HEK293 (cell line): ENCODE measurements around the gene SLC9A5.
A peak's percentile ranks its signal among the peaks of the same experiment; 100 is the strongest.

Experiments used
- CTCF ChIA-PET: fragments of 350-600 bp; formaldehyde crosslinking; extraction: SDS; loops from one replicate; lab custom pipeline; 2021; ENCODE audit warnings: antibody characterized with exemption; lab: Yijun Ruan, JAX
- POLR2A ChIA-PET: fragments of 300-600 bp; formaldehyde crosslinking; extraction: SDS; loops from one replicate; lab custom pipeline; 2020; ENCODE audit warnings: antibody characterized with exemption, inconsistent platforms; lab: Yijun Ruan, JAX
- H3K27ac ChIP-seq: fragments of 200-500 bp; sonication (Bioruptor generic); 2 replicates; pipeline ENCODE4 v1.5.1; 2014; ENCODE audit warnings: low read depth, low read length, control low read depth, inconsistent platforms; ENCODE audit errors: extremely low read depth
- H3K36me3 ChIP-seq, 2 experiments: fragments of 200-500 bp in 1 of 2; sonication (Bioruptor generic) in 1 of 2; 1 replicate in 1 of 2; 2 replicates in 1 of 2; pipeline ENCODE4 v1.5.1; 2014 to 2017; ENCODE audit warnings: inconsistent platforms in 2 of 2, low read length in 2 of 2; ENCODE audit not compliant: control insufficient read depth in 2 of 2, insufficient read depth in 1 of 2
- H3K4me1 ChIP-seq: fragments of 200-500 bp; sonication (Bioruptor generic); 2 replicates; pipeline ENCODE4 v1.5.1; 2014; ENCODE audit warnings: mild to moderate bottlenecking, low read length, inconsistent platforms; ENCODE audit not compliant: control insufficient read depth, insufficient read depth
- H3K4me3 ChIP-seq: 2 replicates; pipeline ENCODE4 v1.5.1; 2011; ENCODE audit warnings: low read depth, mild to moderate bottlenecking, control low read depth, low read length, moderate library complexity
- H3K9me3 ChIP-seq: fragments of 200-500 bp; sonication (Bioruptor generic); 2 replicates; pipeline ENCODE4 v1.5.1; 2014; ENCODE audit warnings: low read depth, low read length, inconsistent platforms; ENCODE audit not compliant: control insufficient read depth, insufficient read depth
- GLIS1 ChIP-seq: fragments of 450-650 bp; formaldehyde crosslinking; IDR thresholded peaks from 2 replicates; pipeline ENCODE4 v1.5.1; 2016; ENCODE audit warnings: missing biosample characterization, missing genetic modification characterization
- KLF1 ChIP-seq: fragments of 450-650 bp; formaldehyde crosslinking; IDR thresholded peaks from 2 replicates; pipeline ENCODE4 v1.5.1; 2016; ENCODE audit warnings: missing biosample characterization, missing genetic modification characterization
- KLF10 ChIP-seq: fragments of 450-650 bp; IDR thresholded peaks from 2 replicates; pipeline ENCODE4 v1.5.1; 2018; ENCODE audit warnings: missing biosample characterization, mild to moderate bottlenecking, missing genetic modification characterization
- PATZ1 ChIP-seq: fragments of 450-650 bp; formaldehyde crosslinking; IDR thresholded peaks from 2 replicates; pipeline ENCODE4 v1.5.1; 2016; ENCODE audit warnings: missing biosample characterization, missing genetic modification characterization
- PRDM10 ChIP-seq: fragments of 450-650 bp; formaldehyde crosslinking; IDR thresholded peaks from 2 replicates; pipeline ENCODE4 v1.5.1; 2016; ENCODE audit warnings: missing biosample characterization, missing genetic modification characterization
- SP2 ChIP-seq: fragments of 450-650 bp; formaldehyde crosslinking; IDR thresholded peaks from 2 replicates; pipeline ENCODE4 v1.5.1; 2016; ENCODE audit warnings: missing biosample characterization, missing genetic modification characterization
- TCF7L2 ChIP-seq: IDR thresholded peaks from 2 replicates; pipeline ENCODE4 v1.6.1; 2011; ENCODE audit warnings: low read depth, mild to moderate bottlenecking, inconsistent platforms, low read length, moderate library complexity, borderline replicate concordance
- ZBTB49 ChIP-seq: fragments of 450-650 bp; formaldehyde crosslinking; IDR thresholded peaks from 2 replicates; pipeline ENCODE4 v1.5.1; 2016; ENCODE audit warnings: missing biosample characterization, missing genetic modification characterization, low read depth
- ZFHX2 ChIP-seq: fragments of 450-650 bp; formaldehyde crosslinking; conservative IDR thresholded peaks from 2 replicates; pipeline ENCODE4 v1.5.1; 2016; ENCODE audit warnings: missing biosample characterization, missing genetic modification characterization
- ZIC2 ChIP-seq: fragments of 450-650 bp; formaldehyde crosslinking; IDR thresholded peaks from 2 replicates; pipeline ENCODE4 v1.5.1; 2016; ENCODE audit warnings: missing biosample characterization, missing genetic modification characterization
- ZNF132 ChIP-seq: fragments of 450-650 bp; formaldehyde crosslinking; IDR thresholded peaks from 2 replicates; pipeline ENCODE4 v1.5.1; 2017; ENCODE audit warnings: missing biosample characterization, missing genetic modification characterization, borderline replicate concordance
- ZNF138 ChIP-seq: fragments of 450-650 bp; formaldehyde crosslinking; IDR thresholded peaks from 2 replicates; pipeline ENCODE4 v1.5.1; 2016; ENCODE audit warnings: missing biosample characterization, missing genetic modification characterization, borderline replicate concordance
- ZNF223 ChIP-seq: fragments of 450-650 bp; formaldehyde crosslinking; IDR thresholded peaks from 2 replicates; pipeline ENCODE4 v1.5.1; 2016; ENCODE audit warnings: missing biosample characterization, missing genetic modification characterization
- ZNF26 ChIP-seq: fragments of 450-650 bp; formaldehyde crosslinking; IDR thresholded peaks from 2 replicates; pipeline ENCODE4 v1.5.1; 2016; ENCODE audit warnings: missing biosample characterization, missing genetic modification characterization
- ZNF335 ChIP-seq: fragments of 450-650 bp; formaldehyde crosslinking; conservative IDR thresholded peaks from 2 replicates; pipeline ENCODE4 v1.5.1; 2016; ENCODE audit warnings: missing biosample characterization, missing genetic modification characterization
- ZNF398 ChIP-seq: fragments of 450-650 bp; formaldehyde crosslinking; IDR thresholded peaks from 2 replicates; pipeline ENCODE4 v1.5.1; 2017; ENCODE audit warnings: missing biosample characterization, missing genetic modification characterization
- ZNF639 ChIP-seq: fragments of 450-650 bp; formaldehyde crosslinking; IDR thresholded peaks from 2 replicates; pipeline ENCODE4 v1.5.1; 2016; ENCODE audit warnings: missing biosample characterization, missing genetic modification characterization
- ZNF660 ChIP-seq: fragments of 450-650 bp; IDR thresholded peaks from 2 replicates; pipeline ENCODE4 v1.5.1; 2018; ENCODE audit warnings: missing biosample characterization, mild to moderate bottlenecking, missing genetic modification characterization
- ZNF707 ChIP-seq: fragments of 450-650 bp; formaldehyde crosslinking; IDR thresholded peaks from 2 replicates; pipeline ENCODE4 v1.5.1; 2016; ENCODE audit warnings: missing biosample characterization, missing genetic modification characterization
- ZNF76 ChIP-seq: fragments of 450-650 bp; formaldehyde crosslinking; IDR thresholded peaks from 2 replicates; pipeline ENCODE4; 2016; ENCODE audit warnings: low read depth, missing biosample characterization, missing genetic modification characterization, borderline replicate concordance
- ZNF785 ChIP-seq: fragments of 450-650 bp; formaldehyde crosslinking; IDR thresholded peaks from 2 replicates; pipeline ENCODE4 v1.5.1; 2016; ENCODE audit warnings: missing biosample characterization, missing genetic modification characterization

Gene SLC9A5

GRCh38 chr16:67277294-67277998 is 28.7 kb downstream of the SLC9A5 start (continued):
- TF ChIP-seq ZNF132, result no peak
- TF ChIP-seq ZNF660 (tag by site-specific recombination), result peak; percentile 81
- no peak for TF ChIP-seq KLF10 (tag by site-specific recombination)
- no peak for TF ChIP-seq PATZ1 (tag by site-specific recombination)
- TF ChIP-seq PRDM10 (tag by site-specific recombination), result peak; percentile 59

- CTCF ChIA-PET, result interaction anchor here (0.6 to 3.8 kb wide), 9 partner anchors 10 to 121 kb away, joined by 3 to 14 read pairs (median 3); partner anchors contain the start of gene HSF4
- peak overlapping the region; percentile 50; the same call in 1 of the 2 replicates for H3K27ac ChIP-seq
- POLR2A ChIA-PET, result interaction anchor here (0.5 to 1.2 kb wide), 4 partner anchors 10 to 153 kb away, joined by 3 to 6 read pairs (median 3); partner anchors contain the start of gene HSD11B2
- TF ChIP-seq ZNF398 (peak; percentile 78), ZNF639 (tag by site-specific recombination) (no peak), KLF1 (no peak), ZNF707 (no peak), ZNF138 (tag by site-specific recombination) (no peak), ZNF223 (tag by site-specific recombination) (no peak), ZNF26 (no peak), GLIS1 (tag by site-specific recombination) (peak; percentile 65), ZNF335 (peak; percentile 67), TCF7L2 (no peak), ZFHX2 (peak; percentile 57), SP2 (tag by site-specific recombination) (peak; percentile 24; the same call in 1 of the 2 replicates), ZIC2 (peak; percentile 84), ZNF76 (tag by site-specific recombination) (no peak), ZNF785 (tag by site-specific recombination) (no peak), ZBTB49 (tag by site-specific recombination) (no peak)
These were observed 29.4 kb downstream of the SLC9A5 start for GRCh38 chr16:67277999-67278772.

More at GRCh38 chr16:67277999-67278772, 29.4 kb downstream of the SLC9A5 start:
- H3K36me3 ChIP-seq, result peaks cover 0 to 38% of the 10 kb centered on the region in 2 experiments; a peak in 2 of 3 replicates
- no peaks in the 10 kb centered on the region for H3K4me1 ChIP-seq
- H3K9me3 ChIP-seq, result no peaks in the 10 kb centered on the region
- H3K4me3 ChIP-seq, result peak overlapping the region; percentile 50
